IPS-NIHi11 (cell line): ENCODE results near the gene SLC44A1.

ENCODE experiments used
- DNase-seq: peaks from one replicate; pipeline ENCODE4 v3.0.0; 2012; ENCODE audit warnings: mixed read lengths, low spot score

The SLC44A1 gene

DNA sequence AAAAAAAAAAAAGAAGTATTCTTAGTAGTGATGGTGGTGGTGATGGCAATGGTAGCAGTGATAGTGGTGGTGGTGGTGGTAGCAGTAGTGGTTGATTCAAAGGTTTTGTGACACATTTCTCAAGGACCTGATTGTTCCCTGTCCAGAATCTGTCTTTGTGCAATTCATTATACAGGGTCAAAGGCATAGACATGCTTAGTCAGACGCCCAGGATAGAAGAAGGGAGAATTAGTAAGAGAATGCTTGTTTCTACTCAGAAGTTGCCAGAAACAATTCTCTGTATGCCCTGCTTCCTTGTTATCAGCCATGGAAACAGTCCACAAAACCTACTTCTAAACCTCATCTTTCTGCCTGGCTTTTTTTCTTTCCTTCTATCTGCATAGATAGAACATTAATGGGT, 89.4 kb downstream of the SLC44A1 start:
- no peak for DNase-seq

DNA sequence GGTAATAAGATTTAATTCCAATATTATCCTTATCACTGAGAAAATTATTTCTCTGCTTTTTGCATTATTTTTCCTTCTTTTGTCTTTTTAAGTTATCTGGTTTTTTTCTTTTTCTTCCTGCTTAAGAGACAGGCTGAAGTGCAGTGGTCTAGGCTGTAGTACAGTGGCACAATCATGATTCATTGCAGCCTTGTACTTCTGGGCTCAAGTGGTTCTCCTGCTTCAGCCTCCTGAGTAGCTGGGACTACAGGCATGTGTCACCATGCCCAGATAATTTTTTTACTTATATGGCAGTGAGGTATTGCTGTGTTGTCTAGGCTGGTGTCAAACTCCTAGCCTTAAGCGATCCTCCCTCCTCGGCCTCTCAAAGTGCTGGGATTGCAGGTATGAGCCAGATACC, 93.9 kb downstream of the SLC44A1 start:
- no peak for DNase-seq

DNA sequence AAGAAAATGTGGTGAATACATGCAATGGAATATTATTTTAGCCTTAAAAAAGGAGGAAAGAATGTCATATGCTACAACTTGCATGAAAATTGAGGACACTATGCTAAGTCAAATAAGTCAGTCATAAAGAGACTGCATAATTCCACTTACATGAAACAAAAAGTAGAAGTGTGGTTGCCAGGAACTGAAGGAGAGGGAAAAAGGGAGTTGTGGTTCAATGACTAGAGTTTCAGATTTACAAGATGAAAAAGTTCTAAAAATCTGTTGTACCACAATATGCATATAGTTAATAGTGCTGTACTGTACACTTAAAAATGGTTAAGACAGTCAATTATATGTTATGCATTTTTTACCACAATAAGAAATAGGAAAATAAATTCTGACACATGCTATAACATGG, 95.4 kb downstream of the SLC44A1 start:
- no peak for DNase-seq

DNA sequence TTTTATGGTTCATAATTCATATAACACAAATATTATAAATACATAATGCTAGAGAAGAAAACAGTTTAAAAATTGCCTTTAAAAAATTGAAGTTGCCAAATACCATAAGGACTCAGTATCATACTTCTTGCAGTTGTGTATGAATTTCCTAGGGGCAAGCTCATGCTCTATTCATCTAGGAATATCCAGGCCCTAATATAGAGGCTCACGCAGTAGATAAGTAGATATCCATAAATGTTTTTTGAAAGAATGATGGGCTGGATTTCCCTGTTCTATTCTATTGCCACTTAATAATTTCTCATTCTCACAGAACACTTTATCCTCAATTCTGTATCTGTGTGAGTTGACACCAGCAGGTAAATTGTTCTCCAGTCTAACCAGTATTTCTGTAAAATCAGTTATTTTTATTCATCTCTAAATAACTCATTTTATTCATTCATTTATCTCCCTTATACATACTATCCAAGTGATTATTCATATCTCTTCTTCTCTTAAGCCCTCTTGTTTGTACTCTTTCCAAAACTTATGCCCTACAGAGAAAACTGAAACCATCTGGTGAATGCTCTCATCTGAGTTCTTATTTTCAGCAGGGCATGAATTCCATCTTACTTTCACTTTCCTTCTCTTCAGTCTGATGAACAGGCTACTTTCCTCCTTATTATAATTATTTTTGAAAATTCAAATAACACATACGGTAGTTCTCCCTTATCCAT, 97.1 kb downstream of the SLC44A1 start:
- DNase-seq = no peak

DNA sequence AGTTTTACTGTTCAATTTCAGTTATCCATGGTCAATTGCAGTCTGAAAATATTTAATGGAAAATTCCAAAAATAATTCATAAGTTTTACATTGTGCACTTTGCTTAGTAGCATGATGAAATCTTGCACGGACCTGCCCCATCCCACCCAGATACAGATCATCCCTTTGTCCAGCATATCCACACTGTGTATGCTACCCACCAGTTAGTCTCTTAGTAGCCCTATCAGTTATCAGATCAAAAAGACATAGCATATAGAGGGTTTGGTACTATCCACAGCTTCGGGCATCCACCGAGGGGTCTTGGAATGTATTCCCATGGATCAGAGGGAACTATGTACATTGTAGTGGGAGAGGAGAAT, 97.7 kb downstream of the SLC44A1 start:
- no peak for DNase-seq

DNA sequence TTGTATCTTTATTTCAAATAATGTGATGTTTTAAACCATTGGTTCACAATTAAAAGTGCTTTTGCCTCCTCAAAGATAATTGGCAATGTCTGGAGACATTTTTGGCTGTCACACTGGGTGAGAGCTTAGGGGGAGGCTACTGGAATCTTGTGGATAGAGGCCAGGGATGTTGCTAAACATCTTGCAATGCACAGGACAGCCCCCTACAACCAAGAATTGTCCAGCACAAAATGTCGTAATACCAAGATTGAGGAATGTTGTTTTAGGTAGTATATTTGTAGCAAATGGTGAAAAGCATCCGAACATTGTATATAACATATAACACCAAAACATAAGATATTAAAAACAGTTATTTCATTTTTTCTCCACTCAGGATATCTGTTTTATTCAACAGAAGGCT, 99.8 kb downstream of the SLC44A1 start:
- no peak for DNase-seq

DNA sequence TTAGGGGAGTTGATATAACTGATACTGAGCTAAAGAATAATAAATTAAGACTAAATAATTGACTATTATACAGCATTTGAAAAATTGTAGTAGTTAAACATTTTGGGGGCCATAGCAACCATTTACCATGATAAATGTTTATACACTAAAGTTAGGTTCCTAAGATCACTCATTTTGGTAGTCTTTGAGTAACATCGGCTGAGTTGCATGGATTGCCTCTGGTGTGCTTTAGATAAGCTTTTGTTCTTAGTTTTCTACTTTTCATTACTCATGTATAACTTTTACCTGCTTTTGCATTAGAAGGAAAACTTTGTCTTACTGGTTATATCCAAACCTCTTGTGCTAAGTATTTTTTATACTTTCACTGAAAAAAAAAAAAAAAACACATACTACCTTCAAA, 101.2 kb downstream of the SLC44A1 start:
- DNase-seq = no peak

DNA sequence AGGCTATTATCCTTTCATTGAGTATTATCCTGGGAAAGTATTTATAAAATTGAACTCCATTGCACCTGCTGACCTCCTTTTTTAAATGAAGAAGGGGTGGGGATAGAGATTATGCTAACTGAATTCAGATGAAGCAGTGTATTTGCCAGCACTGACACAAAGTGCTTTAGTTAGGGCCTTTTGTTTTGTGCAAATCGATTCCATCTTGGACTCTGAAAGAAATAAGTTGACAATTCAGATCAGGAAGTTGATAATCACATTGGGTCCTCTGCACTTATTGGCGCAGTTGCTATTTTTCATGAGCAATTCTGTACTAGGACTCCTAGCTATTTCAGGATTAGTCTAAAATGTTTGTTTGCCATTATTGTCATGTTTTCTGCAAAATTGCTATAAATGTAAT, 101.8 kb downstream of the SLC44A1 start:
- DNase-seq = no peak

DNA sequence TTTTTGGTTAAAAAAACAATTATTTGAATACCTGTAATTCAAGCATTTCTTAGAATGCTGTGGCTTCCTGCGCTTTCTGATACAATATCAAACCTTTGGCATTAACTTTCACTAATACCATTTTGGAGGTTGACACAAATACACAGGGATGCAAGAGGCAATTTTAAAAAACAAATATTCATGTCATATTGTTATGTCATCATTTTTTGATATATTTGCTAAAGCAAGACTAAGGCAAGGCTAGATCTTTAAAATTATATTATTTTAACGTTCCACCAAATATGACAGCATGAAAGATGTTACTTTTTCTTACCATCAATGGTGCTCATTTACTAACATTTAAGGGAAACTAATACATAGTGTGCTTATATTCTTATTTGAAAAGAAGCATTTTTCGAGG, 110.0 kb downstream of the SLC44A1 start:
- no peak for DNase-seq

DNA sequence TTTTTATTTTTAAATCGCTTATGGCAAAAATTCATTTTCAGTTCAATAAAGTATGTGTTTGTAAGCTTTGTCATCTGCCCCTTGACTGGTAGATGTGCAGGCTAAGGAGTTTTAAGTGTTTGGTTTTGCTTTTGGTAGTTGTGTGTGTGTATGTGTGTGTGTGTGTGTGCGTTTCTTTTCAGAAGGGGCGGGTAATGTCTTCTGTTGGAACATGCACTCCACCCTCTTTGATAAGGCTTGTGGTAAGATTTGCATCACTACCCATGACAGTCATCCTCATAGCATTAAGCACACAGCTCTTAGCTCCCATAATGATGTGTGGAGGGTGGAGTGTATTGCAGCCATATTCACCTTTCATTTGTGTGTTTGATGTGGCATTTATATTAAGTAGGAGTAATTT, 111.3 kb downstream of the SLC44A1 start:
- no peak for DNase-seq

DNA sequence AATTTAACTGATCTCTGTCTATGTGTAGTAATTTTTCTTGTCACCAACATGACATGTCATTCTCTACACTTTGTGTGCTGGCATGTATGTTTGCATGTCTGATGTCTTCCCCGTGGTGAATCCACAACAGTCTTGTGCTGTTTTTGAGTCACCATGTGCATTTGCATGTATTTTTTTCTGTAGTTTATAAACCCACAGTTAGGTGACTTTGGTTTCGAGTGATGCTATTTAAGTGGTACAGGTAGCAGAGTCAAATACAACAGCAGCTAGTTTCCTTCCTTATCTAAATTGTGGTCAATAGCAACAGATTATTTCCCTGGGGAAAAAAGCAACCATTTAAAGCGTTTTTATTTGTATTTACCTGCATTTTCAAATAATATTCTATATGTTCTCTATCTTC, 113.5 kb downstream of the SLC44A1 start:
- no peak for DNase-seq

DNA sequence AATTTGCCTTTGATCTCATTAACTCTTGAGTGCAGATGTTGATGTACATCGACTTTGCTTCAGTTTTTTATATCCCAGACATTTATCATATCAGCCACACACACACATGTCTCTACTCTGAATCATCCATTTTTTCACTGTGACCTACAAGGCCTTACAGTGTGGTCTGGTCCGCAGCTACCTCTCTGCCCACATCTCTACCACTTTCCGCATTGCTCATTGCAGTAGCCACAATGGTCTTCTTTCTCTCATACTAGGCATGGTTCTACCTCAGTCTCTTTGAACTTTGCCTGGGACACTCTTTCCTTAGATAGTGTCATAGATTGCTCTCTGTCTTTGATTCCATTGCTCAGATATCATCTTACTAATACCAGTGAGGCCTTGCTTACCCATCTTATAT, 115.4 kb downstream of the SLC44A1 start:
- DNase-seq = no peak

DNA sequence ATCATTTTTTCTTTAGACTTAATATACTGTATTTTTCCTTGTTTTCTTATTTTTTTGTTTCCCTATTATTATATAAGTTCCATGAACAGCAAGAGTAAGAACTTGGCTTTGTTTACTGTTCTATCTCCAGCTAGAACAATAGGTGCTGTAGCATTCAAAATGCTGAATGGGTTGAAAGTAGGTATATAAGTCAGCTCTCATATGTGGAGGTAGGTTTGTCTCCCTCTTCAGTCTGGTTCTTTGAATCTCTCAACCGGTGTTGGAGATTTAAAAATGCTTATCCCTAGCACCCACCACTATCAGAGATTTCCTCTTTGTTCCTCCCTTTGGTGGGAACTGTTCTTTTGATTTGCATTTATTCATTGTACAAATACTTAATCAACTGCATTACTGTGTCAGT, 115.9 kb downstream of the SLC44A1 start:
- DNase-seq = no peak

DNA sequence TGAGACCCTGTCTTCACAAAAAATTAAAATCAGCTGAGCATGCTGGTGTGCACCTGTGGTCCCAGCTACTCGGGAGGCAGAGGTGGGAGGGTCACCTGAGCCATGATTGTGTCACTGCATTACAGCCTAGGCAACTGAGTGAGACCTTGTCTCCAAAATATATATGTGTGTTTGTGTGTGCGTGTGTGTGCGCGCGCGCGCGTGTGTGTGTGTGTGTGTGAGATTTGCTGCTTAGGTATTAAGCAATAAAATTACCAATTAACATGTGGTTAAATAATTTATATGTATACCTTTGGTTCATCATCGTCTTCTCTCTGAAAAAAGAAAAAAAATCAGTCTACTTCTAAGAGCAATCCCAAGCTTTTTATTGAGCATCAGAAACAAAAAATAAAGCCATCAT, 117.4 kb downstream of the SLC44A1 start:
- DNase-seq = no peak

DNA sequence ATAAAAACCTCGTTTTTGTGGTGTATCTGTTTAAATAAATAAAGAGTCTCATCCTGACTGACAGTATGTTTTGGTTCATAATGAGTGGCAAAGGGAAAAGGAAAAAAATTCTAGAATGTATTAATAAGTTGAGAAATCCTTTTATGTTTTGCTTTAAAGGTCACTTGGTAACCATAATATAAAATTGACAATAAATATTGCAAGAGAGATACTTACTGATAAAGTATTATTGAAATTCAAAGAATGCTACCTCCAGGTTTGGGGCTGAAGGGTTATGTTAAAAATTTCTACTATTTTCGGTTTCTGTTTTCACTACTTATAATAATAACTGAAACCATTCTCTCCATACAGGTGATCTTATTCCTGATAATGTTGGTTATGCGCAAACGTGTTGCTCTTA, 118.0 kb downstream of the SLC44A1 start:
- no peak for DNase-seq

DNA sequence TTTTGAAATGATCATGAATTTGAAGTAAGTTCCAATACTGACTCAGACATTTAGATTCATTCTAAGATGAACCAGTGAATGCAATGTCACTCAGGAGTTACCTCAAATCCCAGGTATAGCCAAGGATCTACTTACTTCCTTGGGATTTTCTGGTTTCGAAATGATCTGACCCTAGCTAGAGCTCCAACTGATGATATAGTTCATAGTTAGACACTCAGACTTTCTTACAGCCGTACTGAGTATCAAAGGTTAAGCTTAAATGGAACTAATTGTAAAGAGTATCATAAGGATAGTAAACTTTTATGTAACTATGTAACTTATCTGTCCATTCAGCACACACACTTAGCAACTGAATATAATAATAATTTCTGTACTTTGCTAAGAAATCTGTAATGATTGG, 119.4 kb downstream of the SLC44A1 start:
- DNase-seq = no peak

DNA sequence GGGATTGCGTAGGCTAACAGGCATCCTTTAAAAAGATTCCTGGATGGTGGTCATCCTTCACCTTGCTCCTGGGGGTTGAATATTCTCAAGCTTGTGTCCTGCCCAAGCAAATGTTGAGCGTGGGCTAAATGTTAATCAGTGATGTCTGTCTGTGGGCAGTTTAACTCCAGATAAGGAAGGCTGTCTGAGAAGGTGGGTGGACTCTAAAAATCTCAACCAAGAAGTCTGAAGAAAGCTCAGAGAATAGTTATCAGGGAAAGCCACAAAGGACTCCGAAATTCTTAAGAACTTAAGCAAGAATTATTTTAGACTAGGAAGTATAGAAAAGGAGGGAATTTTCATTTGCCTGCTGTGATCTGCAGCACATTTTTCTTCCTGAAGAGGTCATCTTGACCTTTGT, 125.5 kb downstream of the SLC44A1 start:
- DNase-seq = no peak

DNA sequence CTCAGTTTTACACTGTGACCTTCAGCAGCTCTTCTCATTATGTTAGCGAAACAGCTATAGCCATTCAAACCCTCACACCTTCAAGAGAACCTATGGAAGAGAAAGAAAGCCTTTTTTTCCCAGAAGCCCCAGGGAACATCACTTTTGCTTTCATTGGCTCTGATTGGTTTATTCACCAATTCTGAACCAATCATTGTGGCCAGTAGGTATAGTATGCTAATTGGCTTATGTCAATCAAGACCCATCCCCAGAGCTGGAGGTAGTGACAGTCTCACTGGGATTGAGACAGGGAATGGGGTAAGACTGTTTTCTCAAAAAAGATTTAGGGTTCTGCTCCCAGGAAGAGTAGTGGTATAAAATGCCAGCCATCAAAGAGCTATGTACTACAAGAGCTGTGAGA, 129.3 kb downstream of the SLC44A1 start:
- no peak for DNase-seq

DNA sequence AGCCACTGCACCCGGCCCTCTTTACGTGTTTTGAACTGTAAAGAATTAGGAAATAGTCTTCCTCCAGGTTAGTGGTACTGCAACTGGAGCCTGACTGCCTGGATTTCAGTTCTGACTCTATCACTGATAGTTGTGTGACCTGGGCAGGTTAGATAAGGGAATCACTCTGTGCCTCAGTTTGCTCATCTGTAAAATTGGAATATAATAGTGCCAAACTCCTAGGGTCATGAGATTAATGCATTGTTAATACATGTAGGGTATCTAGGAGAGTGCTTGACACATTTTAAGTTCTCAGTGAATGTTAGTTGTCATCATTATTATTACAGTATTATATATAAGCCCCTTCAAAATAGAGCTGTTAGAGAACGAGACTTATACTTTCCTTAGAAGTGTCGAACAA, 130.9 kb downstream of the SLC44A1 start:
- DNase-seq = no peak

DNA sequence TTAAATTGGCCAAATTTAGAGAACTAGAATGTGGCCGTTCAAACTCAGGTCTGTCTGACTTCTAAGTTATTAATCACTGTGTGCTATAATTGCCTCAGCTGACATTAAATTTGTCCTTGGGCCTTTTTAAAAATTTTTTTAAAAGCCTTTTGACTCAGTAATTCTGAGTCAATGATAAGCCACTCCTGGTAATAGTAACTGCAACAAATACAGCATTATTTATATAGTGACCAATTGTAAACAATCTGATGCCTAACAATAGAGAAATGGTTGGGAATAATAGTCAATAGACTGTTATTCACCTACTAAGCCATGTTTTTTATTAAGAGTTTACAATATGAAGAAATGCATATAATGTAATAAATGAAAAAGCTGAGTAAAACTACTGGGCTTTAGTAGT, 132.4 kb downstream of the SLC44A1 start:
- DNase-seq = no peak

DNA sequence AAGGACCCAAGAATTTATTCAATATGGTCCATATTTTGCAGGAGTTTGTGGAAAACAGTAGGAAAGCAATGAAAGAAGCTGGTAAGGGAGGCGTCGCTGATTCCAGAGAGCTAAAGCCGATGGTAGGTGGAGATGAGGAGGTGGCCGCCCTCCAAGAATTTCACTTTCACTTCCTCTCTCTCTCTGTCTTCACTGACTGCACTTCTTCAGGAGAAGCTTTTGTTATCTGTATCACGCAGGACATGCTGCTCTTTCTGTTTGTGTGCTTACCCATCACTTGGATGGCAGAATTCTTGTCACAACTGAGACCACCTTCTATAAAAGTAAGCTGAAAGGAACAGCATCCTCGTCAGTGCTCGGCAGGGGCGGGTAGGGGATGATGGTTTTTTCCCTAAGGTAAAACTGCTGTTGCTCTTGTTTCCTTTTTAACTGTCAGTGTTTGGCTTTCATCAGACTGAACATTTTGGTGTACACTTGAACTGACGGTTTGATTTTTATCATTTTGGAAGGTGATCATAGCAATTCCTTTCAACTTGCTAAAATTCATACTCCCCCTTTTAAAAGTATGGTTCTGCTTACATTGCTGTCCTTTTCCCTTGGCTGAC, 141.0 kb downstream of the SLC44A1 start:
- DNase-seq = no peak

DNA sequence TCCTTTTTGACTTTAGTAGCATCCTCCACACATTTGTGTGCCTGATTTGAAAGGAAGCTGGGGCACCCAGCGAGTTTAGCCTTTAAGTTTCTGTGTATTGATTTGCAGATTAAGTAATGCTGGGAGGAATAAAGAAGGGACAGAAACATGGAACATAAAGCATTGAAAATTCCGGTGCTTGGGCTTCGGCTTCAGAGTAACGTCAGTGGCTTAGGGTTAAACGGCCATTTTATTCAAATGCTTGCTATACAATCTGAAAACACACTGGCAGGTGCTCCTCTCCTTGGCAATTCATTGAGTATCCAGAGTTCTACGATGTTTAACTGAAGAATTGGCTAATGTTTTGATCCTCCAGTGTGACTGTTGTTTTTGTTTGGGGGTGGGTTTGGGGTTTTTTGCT, 145.3 kb downstream of the SLC44A1 start:
- DNase-seq = no peak

DNA sequence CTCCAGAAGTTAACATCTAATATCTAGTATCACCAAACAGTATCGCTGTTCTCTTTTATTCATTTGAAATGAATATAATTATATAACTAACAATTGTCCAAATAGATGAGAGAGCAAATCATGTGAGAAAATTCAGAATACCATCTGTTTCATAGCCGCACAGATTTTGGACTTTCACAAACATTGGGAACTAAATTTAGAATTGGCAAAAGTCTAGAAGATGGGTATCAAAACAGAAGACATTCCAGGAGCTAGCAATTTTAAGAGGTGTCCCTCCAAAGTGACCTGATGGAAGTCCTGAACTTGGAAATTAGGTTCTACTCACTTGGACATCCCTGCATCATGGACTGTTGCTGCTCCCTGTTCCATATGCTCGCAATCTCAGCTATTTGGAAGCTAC, 146.4 kb downstream of the SLC44A1 start:
- no peak for DNase-seq

DNA sequence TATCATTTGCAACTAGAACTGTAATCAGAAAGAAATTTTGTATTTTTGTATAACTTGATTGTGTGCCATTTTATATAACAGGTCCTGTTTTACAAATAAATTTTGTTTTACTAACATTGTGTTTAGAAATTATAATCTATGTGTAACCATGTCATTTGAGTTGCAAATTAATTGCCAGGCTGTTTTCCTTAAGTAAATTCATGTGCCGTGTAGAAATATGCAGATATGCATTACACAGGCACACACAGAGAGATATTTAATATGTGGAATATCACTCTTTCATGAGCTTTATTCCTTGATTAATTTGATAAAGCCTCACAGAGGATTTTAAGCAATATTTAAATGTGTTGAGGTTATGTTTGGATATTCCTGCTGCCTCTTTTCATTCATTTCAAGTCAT, 146.8 kb downstream of the SLC44A1 start:
- DNase-seq = no peak
